Measurements from ENCODE around the gene TNFRSF21. TPM values are rescaled to one million over a fixed set of nuclear protein-coding genes. Genes with fewer than 3 reads are reported as not detected.

TNFRSF21 gene
- polyA plus RNA-seq, 3 donors: 0.43 to 0.86 (median 0.58) TPM

DNA sequence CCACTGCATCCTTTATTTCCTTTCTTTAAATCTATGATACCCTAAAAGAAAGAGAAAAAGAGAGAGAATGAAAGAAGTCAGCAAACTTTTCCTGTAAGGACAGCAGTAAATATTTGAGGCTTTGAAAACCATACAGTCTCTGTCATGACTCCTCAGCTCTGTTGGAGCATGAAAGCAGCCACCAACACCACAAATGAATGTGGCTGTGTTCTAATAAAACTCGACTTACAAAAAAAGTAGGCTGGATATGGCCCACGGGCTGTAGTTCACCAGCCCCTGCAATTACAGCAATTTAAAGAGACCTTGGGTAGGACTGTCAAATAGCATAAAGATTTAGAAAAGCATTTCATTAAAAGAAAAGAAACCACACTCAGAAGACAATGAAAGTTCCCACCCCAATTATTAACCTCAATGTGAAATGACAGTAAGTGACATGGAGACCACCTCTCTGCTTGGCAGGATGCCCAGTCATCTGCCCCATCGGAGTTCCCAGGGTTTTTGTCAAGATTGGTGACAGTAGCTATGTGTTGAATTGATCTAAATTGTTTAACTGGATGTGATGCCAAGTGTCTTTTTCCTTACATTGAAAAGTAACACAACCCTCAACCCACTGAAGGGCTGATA is 50.9 kb downstream of the TNFRSF21 start:
- H3K4me3 Mint-ChIP-seq: no peak overlapping the region
- intact Hi-C loops (cut with micrococcal nuclease): no loop called here
- H3K36me3 ChIP-seq (replicated peaks in 1 of 2; ENCODE audit: control insufficient read depth in 1 of 2, insufficient read depth in 2 of 2, low read length in 2 of 2): no peaks in the 10 kb centered on the region
- no peaks in the 10 kb centered on the region for H4K20me1 ChIP-seq (ENCODE audit: insufficient read depth, low read length)
- H3K4me1 Mint-ChIP-seq: no peaks in the 10 kb centered on the region
- no peaks in the 10 kb centered on the region for H3K9me3 Mint-ChIP-seq
- no peaks in the 10 kb centered on the region for H3K79me2 ChIP-seq (ENCODE audit: insufficient read depth, low read length)
- TF ChIP-seq CTCF (IDR thresholded peaks at IDR 0.05): no peak
- no peak for DNase-seq
- H2AFZ ChIP-seq (ENCODE audit: insufficient read depth, low read depth, low read length, poor library complexity, severe bottlenecking): no peak overlapping the region
- no peaks in the 10 kb centered on the region for H3K4me1 ChIP-seq (ENCODE audit: control insufficient read depth in 1 of 2, insufficient read depth in 2 of 2, low read length in 2 of 2)
- H3K4me3 ChIP-seq (replicated peaks in 1 of 3; ENCODE audit: low read depth in 2 of 3, low read length in 3 of 3): no peak overlapping the region
- H3K4me2 ChIP-seq (replicated peaks; ENCODE audit: extremely low read depth, low read length, poor library complexity, severe bottlenecking): no peak overlapping the region
- no peak overlapping the region for H3K27ac Mint-ChIP-seq
- no peaks in the 10 kb centered on the region for H3K27me3 ChIP-seq (ENCODE audit: control insufficient read depth in 2 of 2, insufficient read depth in 2 of 2, low read length in 2 of 2)
- peaks cover 0 to 1% (median 0%) of the 10 kb centered on the region in 3 donors for H3K27me3 Mint-ChIP-seq (ENCODE audit: low read depth in 3 of 3)
- H3K9me3 ChIP-seq (replicated peaks in 1 of 2; ENCODE audit: control insufficient read depth in 1 of 2, insufficient read depth in 1 of 2, low read length in 2 of 2): no peaks in the 10 kb centered on the region
- no peaks in the 10 kb centered on the region for H3K36me3 Mint-ChIP-seq
- H3K27ac ChIP-seq (ENCODE audit: low read depth in 1 of 2, low read length in 2 of 2): no peak overlapping the region
- H3K9ac ChIP-seq (ENCODE audit: insufficient read depth, low read length, poor library complexity, severe bottlenecking): no peak overlapping the region
- no CpG with 5 or more reads among the region's 3 CpGs for WGBS (ENCODE audit: insufficient coverage)

DNA sequence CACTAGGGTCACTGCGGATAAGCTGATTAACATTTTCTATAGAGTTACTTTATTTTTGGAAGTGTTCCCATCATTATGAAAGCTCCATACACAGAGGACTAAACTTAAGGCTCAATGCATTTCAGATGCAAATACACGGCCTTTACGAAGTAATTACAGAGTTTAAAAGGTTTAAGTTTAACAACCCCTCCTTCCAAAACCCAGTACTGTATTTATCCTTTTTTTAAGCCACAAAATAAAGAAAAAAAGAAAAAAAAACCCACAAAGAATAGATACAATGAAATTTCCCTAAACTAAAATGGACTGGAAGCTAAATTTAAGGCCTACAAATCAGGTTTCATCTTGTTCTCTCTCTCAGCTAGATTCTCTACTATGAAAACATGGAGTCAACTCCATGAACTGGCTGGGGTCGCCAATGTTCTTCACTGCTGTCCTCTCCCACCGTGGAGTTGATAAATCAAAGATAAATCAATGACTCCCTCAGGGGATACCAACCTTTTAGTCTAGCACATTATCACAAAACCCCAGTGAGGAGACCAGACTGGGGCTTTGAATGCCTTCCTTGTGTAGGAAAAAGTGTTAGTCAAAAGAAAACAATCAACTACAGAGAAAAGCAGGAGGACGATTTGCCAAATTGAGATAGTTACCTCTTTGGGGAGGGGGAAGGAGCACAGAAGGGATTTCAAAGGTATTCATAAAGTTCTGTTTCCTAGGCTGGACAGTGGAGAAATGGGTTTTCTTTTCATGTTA is 52.5 kb downstream of the TNFRSF21 start:
- Mint-ChIP-seq H3K4me1 (no peaks in the 10 kb centered on the region), H3K27ac (no peak overlapping the region), H3K9me3 (peaks cover 0 to 2% (median 0%) of the 10 kb centered on the region in 7 donors), H3K4me3 (no peak overlapping the region), H3K27me3 (ENCODE audit: low read depth in 3 of 3) (peaks cover 0 to 1% (median 0%) of the 10 kb centered on the region in 3 donors), H3K36me3 (no peaks in the 10 kb centered on the region)
- no peak overlapping the region for H3K9ac ChIP-seq (ENCODE audit: insufficient read depth, low read length, poor library complexity, severe bottlenecking)
- no peak for TF ChIP-seq CTCF (IDR thresholded peaks at IDR 0.05)
- no peaks in the 10 kb centered on the region for H3K9me3 ChIP-seq (replicated peaks in 1 of 2; ENCODE audit: control insufficient read depth in 1 of 2, insufficient read depth in 1 of 2, low read length in 2 of 2)
- H3K27me3 ChIP-seq (ENCODE audit: control insufficient read depth in 2 of 2, insufficient read depth in 2 of 2, low read length in 2 of 2): no peaks in the 10 kb centered on the region
- no peaks in the 10 kb centered on the region for H4K20me1 ChIP-seq (ENCODE audit: insufficient read depth, low read length)
- no peak overlapping the region for H3K4me3 ChIP-seq (replicated peaks in 1 of 3; ENCODE audit: low read depth in 2 of 3, low read length in 3 of 3)
- H3K4me2 ChIP-seq (replicated peaks; ENCODE audit: extremely low read depth, low read length, poor library complexity, severe bottlenecking): no peak overlapping the region
- H3K36me3 ChIP-seq (replicated peaks in 1 of 2; ENCODE audit: control insufficient read depth in 1 of 2, insufficient read depth in 2 of 2, low read length in 2 of 2): no peaks in the 10 kb centered on the region
- H3K27ac ChIP-seq (ENCODE audit: low read depth in 1 of 2, low read length in 2 of 2): no peak overlapping the region
- H3K4me1 ChIP-seq (ENCODE audit: control insufficient read depth in 1 of 2, insufficient read depth in 2 of 2, low read length in 2 of 2): no peaks in the 10 kb centered on the region
- no peak overlapping the region for H2AFZ ChIP-seq (ENCODE audit: insufficient read depth, low read depth, low read length, poor library complexity, severe bottlenecking)
- 100% methylated on average over 1 of the region's 6 CpGs for WGBS (ENCODE audit: insufficient coverage)
- no peaks in the 10 kb centered on the region for H3K79me2 ChIP-seq (ENCODE audit: insufficient read depth, low read length)
- DNase-seq: no peak
- intact Hi-C loops (cut with micrococcal nuclease): no loop called here
